Endothelial cell of umbilical vein (primary cell): ENCODE results near the gene FILIP1L. TPM values are rescaled to one million over a fixed set of nuclear protein-coding genes. Genes with fewer than 3 reads are reported as not detected.

Experiments
- BruUV-seq: library from RNA; stranded (reverse); fragments of 400-500 nt; replicated peaks from 2 replicates; lab custom pipeline; 2021; lab: Mats Ljungman, UMichigan
- CTCF ChIA-PET: fragments of 300-600, 350-600 bp; sonication (Branson Sonifier 250); formaldehyde crosslinking; loops from one replicate; lab custom pipeline; 2021; ENCODE audit warnings: antibody characterized with exemption, inconsistent platforms; lab: Charles Lee
- POLR2A ChIA-PET: fragments of 300-600, 350-600 bp; sonication (Branson Sonifier 250); formaldehyde crosslinking; loops from one replicate; lab custom pipeline; 2021; ENCODE audit warnings: antibody characterized with exemption, inconsistent platforms; lab: Charles Lee
- DNase-seq: peaks from one replicate; pipeline ENCODE4 v3.0.0-alpha.2; 2011; ENCODE audit warnings: low read depth, low spot score
- FAIRE-seq: peaks from 2 replicates; lab custom pipeline; 2011; peaks lifted over from hg19 to GRCh38; lab: Jason Lieb, UNC
- H2AFZ ChIP-seq: 2 replicates; pipeline ENCODE4 v1.6.0; 2012; ENCODE audit warnings: low read depth, low read length, control low read depth, inconsistent platforms
- H3K27ac ChIP-seq: 2 replicates; pipeline ENCODE4 v1.5.1; 2011; ENCODE audit warnings: low read depth, mild to moderate bottlenecking, control low read depth, low read length, moderate library complexity; ENCODE audit not compliant: insufficient read depth
- H3K27me3 ChIP-seq, 2 experiments: 2 replicates each; pipeline versions ENCODE4 v1.6.0 to v1.6.1; 2011; ENCODE audit warnings: low read length in 2 of 2, mixed read lengths in 1 of 2; ENCODE audit not compliant: control insufficient read depth in 2 of 2, insufficient read depth in 2 of 2
- H3K36me3 ChIP-seq, 2 experiments: 2 replicates in 1 of 2; 3 replicates in 1 of 2; pipeline ENCODE4 v1.5.1; 2011; ENCODE audit warnings: low read length in 2 of 2, mild to moderate bottlenecking in 1 of 2, moderate library complexity in 1 of 2; ENCODE audit not compliant: control insufficient read depth in 2 of 2, insufficient read depth in 2 of 2; ENCODE audit errors: extremely low read depth in 1 of 2
- H3K4me1 ChIP-seq: 3 replicates; pipeline ENCODE4 v1.5.1; 2011; ENCODE audit warnings: mild to moderate bottlenecking, low read length; ENCODE audit not compliant: control insufficient read depth, insufficient read depth; ENCODE audit errors: extremely low read depth
- H3K4me2 ChIP-seq: 2 replicates; pipeline ENCODE4 v1.6.1; 2011; ENCODE audit warnings: low read length, control low read depth, mixed read lengths; ENCODE audit not compliant: insufficient read depth
- H3K4me3 ChIP-seq, 3 experiments: fragments of 200-600 bp in 1 of 3; sonication (generic), shearing (Covaris generic) in 1 of 3; replicated peaks in 1 of 3; 2 replicates each; pipeline ENCODE4 v1.5.1; 2011 to 2016; ENCODE audit warnings: control low read depth in 3 of 3, low read length in 3 of 3, mild to moderate bottlenecking in 2 of 3, inconsistent platforms in 1 of 3, low read depth in 1 of 3, moderate library complexity in 1 of 3; ENCODE audit not compliant: insufficient read depth in 1 of 3
- H3K79me2 ChIP-seq: 2 replicates; pipeline ENCODE4 v1.6.0; 2012; ENCODE audit warnings: low read length, inconsistent platforms; ENCODE audit not compliant: control insufficient read depth, insufficient read depth
- H3K9ac ChIP-seq: replicated peaks from 2 replicates; pipeline ENCODE3; 2011; ENCODE audit warnings: low read length, control low read depth; ENCODE audit not compliant: insufficient read depth; ENCODE audit errors: extremely low read depth
- H3K9me1 ChIP-seq: replicated peaks from 3 replicates; pipeline ENCODE4 v1.6.0; 2011; ENCODE audit warnings: mild to moderate bottlenecking, low read length; ENCODE audit not compliant: control insufficient read depth, insufficient read depth; ENCODE audit errors: extremely low read depth
- H3K9me3 ChIP-seq: replicated peaks from 2 replicates; pipeline ENCODE4 v1.5.1; 2012; ENCODE audit warnings: low read length, inconsistent platforms; ENCODE audit not compliant: control insufficient read depth, insufficient read depth
- H4K20me1 ChIP-seq: replicated peaks from 2 replicates; pipeline ENCODE3; 2011; ENCODE audit warnings: mild to moderate bottlenecking, low read length; ENCODE audit not compliant: control insufficient read depth, insufficient read depth; ENCODE audit errors: extremely low read depth
- CTCF ChIP-seq, 2 donors: IDR thresholded peaks; 1 replicate in 1 of 2; 2 replicates in 1 of 2; pipeline ENCODE4 v1.5.1; 2011; ENCODE audit warnings: low read length in 2 of 2, mild to moderate bottlenecking in 2 of 2, moderate library complexity in 2 of 2, control low read depth in 1 of 2, inconsistent platforms in 1 of 2, low read depth in 1 of 2; ENCODE audit not compliant: insufficient read depth in 1 of 2; ENCODE audit errors: extremely low read depth in 1 of 2
- EZH2 ChIP-seq: IDR thresholded peaks from 2 replicates; pipeline ENCODE4 v1.6.1; 2012; ENCODE audit warnings: borderline replicate concordance, low read depth, mild to moderate bottlenecking, moderate library complexity, low read length, inconsistent platforms; ENCODE audit not compliant: severe bottlenecking
- FOS ChIP-seq: IDR thresholded peaks from 2 replicates; pipeline ENCODE4 v1.6.1; 2011; ENCODE audit warnings: mild to moderate bottlenecking, low read length, moderate library complexity, borderline replicate concordance; ENCODE audit not compliant: insufficient read depth
- GATA2 ChIP-seq: IDR thresholded peaks from 2 replicates; pipeline ENCODE4 v1.7.0; 2011; ENCODE audit warnings: low read depth, mild to moderate bottlenecking, moderate library complexity, mixed read lengths, low read length; ENCODE audit not compliant: insufficient read length, insufficient read depth
- JUN ChIP-seq: IDR thresholded peaks from 2 replicates; pipeline ENCODE4 v1.6.1; 2011; ENCODE audit warnings: borderline replicate concordance, low read depth; ENCODE audit not compliant: insufficient read length, insufficient read depth
- MYC ChIP-seq: IDR thresholded peaks from one replicate; pipeline ENCODE4 v1.6.1; 2011; ENCODE audit warnings: mild to moderate bottlenecking, low read depth, low read length
- POLR2A ChIP-seq: IDR thresholded peaks from 2 replicates; pipeline ENCODE4 v1.6.1; 2012; ENCODE audit warnings: low read depth, mild to moderate bottlenecking, control low read depth, low read length
- POLR2AphosphoS5 ChIP-seq: IDR thresholded peaks from 2 replicates; pipeline ENCODE4 v1.6.1; 2012; ENCODE audit warnings: low read depth, mild to moderate bottlenecking, control low read depth, low read length, moderate library complexity; ENCODE audit not compliant: insufficient read depth
- dilution Hi-C: fragments of 300-500 bp; cut with MboI; formaldehyde crosslinking; loops from one replicate; pipeline ENCODE4 v1.15.0; 2019; ENCODE audit warnings: low sequenced_read_pairs; ENCODE audit not compliant: extremely low pct_ligation_motif_present
- intact Hi-C: fragments of 100-400 bp; cut with micrococcal nuclease; formaldehyde crosslinking; loops from one replicate; pipeline ENCODE4 v1.10.0; 2022
- polyA plus RNA-seq, 4 experiments: library from polyadenylated mRNA; depleted of rRNA in 3 of 4; stranded (reverse) in 3 of 4; unstranded in 1 of 4; fragments of >200 nt; gene quantifications; 2 replicates each; pipeline versions ENCODE4 v1.2.1 to v1.2.3, GENCODE V29; 2011 to 2012; ENCODE audit warnings: missing spikeins in 1 of 4
- total RNA-seq: library from RNA; stranded (reverse); gene quantifications from 2 replicates; pipeline ENCODE4 v1.2.3, GENCODE V29; 2021
- TF ChIP-seq, protein P1 (sequence below): IDR thresholded peaks from 2 replicates; pipeline ENCODE4 v1.6.1; 2011; ENCODE audit not compliant: insufficient read depth, insufficient read length

The FILIP1L gene
- total and polyA plus RNA-seq, 2 donors (not counting 3 experiments of a cell fraction or from before 2014, with no cell fraction given) = 26.0 to 29.9 TPM

DNA sequence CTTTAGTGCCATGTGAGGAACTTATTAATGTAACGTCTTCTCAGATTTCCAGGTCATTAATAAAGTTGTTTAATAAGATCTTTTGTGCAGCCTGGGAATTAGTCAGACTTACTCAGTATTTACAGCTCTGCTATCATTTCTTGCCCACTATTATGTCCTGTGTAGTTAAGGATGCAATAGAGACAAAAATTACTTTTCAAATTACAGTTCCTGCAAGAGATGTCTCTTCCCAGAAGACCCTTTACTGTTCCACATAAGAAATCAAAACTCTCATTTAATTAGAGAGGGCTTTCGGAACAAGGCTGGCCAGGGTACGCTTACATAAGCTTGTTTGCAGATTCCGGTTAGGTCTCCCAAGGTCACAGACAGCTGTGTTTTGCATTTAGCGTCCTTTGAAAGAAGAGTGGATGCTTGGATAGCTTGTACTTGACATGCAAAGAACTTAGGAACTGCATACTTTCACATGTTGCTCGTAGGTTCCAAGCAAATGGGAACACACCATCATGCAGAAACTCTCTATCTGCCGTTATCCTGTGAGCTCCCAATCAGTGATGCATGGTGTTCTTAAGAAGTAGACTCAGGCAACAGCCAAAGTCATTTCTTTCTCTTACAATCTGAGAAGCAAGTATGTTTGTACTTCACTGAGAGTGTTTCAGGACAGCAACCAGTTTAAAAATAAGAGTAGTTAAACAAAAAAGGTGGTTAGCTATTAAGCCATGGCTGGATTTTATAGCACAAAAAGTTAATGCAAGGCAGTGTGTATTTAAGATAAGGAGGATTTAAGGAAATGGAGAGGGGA, 37.4 kb downstream of the FILIP1L start:
- FAIRE-seq (no peak), DNase-seq (no peak)
- no peaks in the 10 kb centered on the region for H3K9me1 ChIP-seq
- no peak overlapping the region for H2AFZ ChIP-seq
- no peaks in the 10 kb centered on the region for H4K20me1 ChIP-seq
- ChIA-PET CTCF (interaction anchor here (0.6 to 1.6 kb wide), 3 partner anchors 8 to 245 kb away, joined by 3 to 8 read pairs (median 6); no protein-coding TSS in a partner anchor), POLR2A (no interaction called here)
- no peak for TF ChIP-seq CTCF (IDR thresholded peaks at IDR 0.05; ENCODE audit: extremely low read depth in 1 of 2, insufficient read depth in 1 of 2, low read depth in 1 of 2, low read length in 2 of 2)
- TF ChIP-seq EZH2 = no peak
- no peak for TF ChIP-seq FOS
- no peak for TF ChIP-seq POLR2A
- TF ChIP-seq, protein P1, sequence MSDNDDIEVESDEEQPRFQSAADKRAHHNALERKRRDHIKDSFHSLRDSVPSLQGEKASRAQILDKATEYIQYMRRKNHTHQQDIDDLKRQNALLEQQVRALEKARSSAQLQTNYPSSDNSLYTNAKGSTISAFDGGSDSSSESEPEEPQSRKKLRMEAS = no peak
- no peak for TF ChIP-seq MYC
- no peak for TF ChIP-seq JUN
- no peak for TF ChIP-seq GATA2
- TF ChIP-seq POLR2AphosphoS5 = no peak
- no peaks in the 10 kb centered on the region for H3K27me3 ChIP-seq
- dilution Hi-C loops = no loop called here
- H3K79me2 ChIP-seq = no peaks in the 10 kb centered on the region
- no peaks in the 10 kb centered on the region for H3K9me3 ChIP-seq
- no TSS peak for BruUV-seq
- no peak overlapping the region for H3K27ac ChIP-seq
- intact Hi-C loops = no loop called here
- no peak overlapping the region for H3K4me3 ChIP-seq
- H3K9ac ChIP-seq = no peak overlapping the region
- no peak overlapping the region for H3K4me2 ChIP-seq
- no peaks in the 10 kb centered on the region for H3K36me3 ChIP-seq
- peaks cover 6% of the 10 kb centered on the region for H3K4me1 ChIP-seq
